RWPE2 (cell line): Measurements from ENCODE around the gene CNTRL.
"Not testable (repeated sequence)": the region's sequence is repeated elsewhere in the genome, so short reads cannot be mapped to it uniquely, and the experiment has no call there.

Source experiments
- ATAC-seq: fragments of 200-7000 bp; cut with Tn5 transposase; 3 replicates; pipeline ENCODE4 v1.9.1; 2021; ENCODE audit warnings: low read depth
- DNase-seq: peaks from one replicate; pipeline ENCODE4 v3.0.0-alpha.2; 2020; ENCODE audit warnings: low spot score
- H3K27ac ChIP-seq: fragments of 450-650 bp; 2 replicates; pipeline ENCODE4 v1.5.1; 2017; ENCODE audit warnings: mild to moderate bottlenecking; ENCODE audit not compliant: poor library complexity, severe bottlenecking
- H3K27me3 ChIP-seq: fragments of 250-450 bp; sonication (Bioruptor Pico); 2 replicates; pipeline ENCODE4 v1.5.1; 2021; ENCODE audit warnings: mild to moderate bottlenecking, moderate library complexity; ENCODE audit not compliant: insufficient read depth, poor library complexity, severe bottlenecking
- H3K36me3 ChIP-seq: fragments of 250-450 bp; sonication (Bioruptor Pico); 2 replicates; pipeline ENCODE4 v1.5.1; 2020; ENCODE audit warnings: low read depth, mild to moderate bottlenecking, moderate library complexity
- H3K4me1 ChIP-seq: fragments of 250-450 bp; sonication (Bioruptor Pico); 2 replicates; pipeline ENCODE4 v1.5.1; 2021; ENCODE audit warnings: mild to moderate bottlenecking, moderate library complexity; ENCODE audit not compliant: insufficient read depth, poor library complexity, severe bottlenecking
- H3K4me3 ChIP-seq: fragments of 250-450 bp; sonication (Bioruptor Pico); 2 replicates; pipeline ENCODE4 v1.5.1; 2021; ENCODE audit warnings: mild to moderate bottlenecking, moderate library complexity; ENCODE audit not compliant: severe bottlenecking
- H3K9me3 ChIP-seq: fragments of 250-450 bp; sonication (Bioruptor Pico); 2 replicates; pipeline ENCODE4 v1.5.1; 2021; ENCODE audit warnings: mild to moderate bottlenecking, moderate library complexity; ENCODE audit not compliant: severe bottlenecking
- TF ChIP-seq, protein P1 (sequence below): fragments of 450-650 bp; IDR thresholded peaks from one replicate; pipeline ENCODE4 v1.5.1; 2017; ENCODE audit warnings: mild to moderate bottlenecking, moderate library complexity; ENCODE audit not compliant: poor library complexity, severe bottlenecking

The CNTRL gene

DNA sequence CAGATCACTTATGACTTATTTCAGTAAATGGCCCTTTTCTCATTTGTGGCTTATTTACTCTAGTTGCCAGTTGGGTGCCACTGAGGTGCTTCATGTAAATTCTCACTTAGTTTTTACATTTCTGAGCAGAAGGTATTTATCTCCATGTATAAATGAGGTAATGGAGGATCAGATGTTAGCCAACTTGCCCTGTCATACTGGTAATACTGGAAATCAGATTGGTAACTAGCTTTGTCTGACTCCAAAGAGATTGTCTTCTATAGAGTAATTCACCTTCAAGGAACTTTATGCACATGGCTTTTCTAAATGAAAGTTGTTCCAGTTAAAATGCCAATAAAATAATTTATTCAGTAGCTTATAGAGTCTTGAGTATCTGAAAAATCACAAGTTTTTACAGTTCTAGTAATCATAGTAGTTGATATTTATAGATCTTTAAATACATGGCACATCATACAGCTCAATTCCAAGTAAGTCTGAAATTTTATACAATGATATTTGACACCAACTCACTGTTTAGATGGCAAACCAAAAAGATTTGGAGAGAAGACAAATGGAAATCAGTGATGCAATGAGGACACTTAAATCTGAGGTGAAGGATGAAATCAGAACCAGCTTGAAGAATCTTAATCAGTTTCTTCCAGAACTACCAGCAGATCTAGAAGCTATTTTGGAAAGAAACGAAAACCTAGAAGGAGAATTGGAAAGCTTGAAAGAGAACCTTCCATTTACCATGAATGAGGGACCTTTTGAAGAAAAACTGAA is 98.2 kb downstream of the CNTRL start:
- Histone ChIP-seq H3K9me3 (no peaks in the 10 kb centered on the region), H3K27me3 (no peaks in the 10 kb centered on the region), H3K4me1 (no peaks in the 10 kb centered on the region), H3K36me3 (peaks cover 69% of the 10 kb centered on the region), H3K27ac (no peak overlapping the region), H3K4me3 (no peak overlapping the region)
- DNase-seq (no peak), ATAC-seq (no peak)
- TF ChIP-seq, protein P1, sequence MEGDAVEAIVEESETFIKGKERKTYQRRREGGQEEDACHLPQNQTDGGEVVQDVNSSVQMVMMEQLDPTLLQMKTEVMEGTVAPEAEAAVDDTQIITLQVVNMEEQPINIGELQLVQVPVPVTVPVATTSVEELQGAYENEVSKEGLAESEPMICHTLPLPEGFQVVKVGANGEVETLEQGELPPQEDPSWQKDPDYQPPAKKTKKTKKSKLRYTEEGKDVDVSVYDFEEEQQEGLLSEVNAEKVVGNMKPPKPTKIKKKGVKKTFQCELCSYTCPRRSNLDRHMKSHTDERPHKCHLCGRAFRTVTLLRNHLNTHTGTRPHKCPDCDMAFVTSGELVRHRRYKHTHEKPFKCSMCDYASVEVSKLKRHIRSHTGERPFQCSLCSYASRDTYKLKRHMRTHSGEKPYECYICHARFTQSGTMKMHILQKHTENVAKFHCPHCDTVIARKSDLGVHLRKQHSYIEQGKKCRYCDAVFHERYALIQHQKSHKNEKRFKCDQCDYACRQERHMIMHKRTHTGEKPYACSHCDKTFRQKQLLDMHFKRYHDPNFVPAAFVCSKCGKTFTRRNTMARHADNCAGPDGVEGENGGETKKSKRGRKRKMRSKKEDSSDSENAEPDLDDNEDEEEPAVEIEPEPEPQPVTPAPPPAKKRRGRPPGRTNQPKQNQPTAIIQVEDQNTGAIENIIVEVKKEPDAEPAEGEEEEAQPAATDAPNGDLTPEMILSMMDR = no peak

DNA sequence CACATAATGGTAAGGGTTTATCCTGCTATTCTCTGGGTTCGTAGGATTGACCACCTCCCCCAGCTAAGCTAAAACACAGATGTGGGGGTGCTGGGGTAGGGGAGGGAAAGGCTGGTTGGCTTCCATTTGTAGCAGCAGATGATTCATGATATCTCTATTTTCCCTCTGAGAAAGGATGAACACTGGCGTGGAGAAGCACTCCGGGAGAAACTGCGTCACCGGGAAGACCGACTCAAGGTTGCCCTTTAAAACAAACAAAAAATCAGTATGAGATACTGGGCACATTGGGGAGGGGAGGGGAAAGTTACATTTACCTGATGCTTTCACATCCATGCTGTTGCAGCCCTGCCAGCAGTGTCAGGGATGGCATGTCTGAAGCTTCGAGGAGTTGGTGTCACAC is 98.7 kb downstream of the CNTRL start:
- Histone ChIP-seq H3K27me3 (no peaks in the 10 kb centered on the region), H3K36me3 (peaks cover 69% of the 10 kb centered on the region), H3K4me1 (no peaks in the 10 kb centered on the region), H3K27ac (no peak overlapping the region), H3K4me3 (no peak overlapping the region), H3K9me3 (no peaks in the 10 kb centered on the region)
- TF ChIP-seq, protein P1 = no peak
- ATAC-seq (no peak), DNase-seq (no peak)

DNA sequence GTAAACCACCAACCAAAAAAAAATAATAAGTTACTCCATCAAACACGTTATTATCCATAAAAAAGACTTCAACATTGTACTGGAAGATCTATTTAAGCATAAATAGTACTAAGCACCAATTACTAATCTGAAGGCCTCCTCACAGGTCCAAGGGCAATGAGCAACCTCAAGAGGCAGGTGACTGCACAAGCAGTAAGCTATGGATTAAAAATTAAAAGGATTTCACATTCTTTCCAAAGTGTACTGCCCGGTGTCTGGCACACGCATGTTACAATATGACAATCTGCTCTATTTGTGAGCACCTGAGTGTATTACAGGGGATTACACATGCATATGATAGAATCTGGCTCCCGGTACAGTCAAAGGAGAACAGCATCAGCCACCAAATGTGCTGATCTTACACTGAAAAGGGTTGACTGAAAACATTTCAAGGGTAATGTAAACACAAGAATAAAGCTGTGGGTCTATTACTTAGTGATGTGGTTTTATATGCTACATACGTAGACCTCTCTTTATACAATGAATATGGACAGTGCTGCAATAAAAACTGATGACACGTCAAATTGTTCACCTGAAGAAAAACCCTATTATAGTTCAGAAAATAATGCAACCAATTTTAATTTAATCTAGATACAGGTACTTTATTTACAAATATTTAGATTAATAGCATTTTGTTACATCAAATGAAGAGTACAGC is 104.1 kb downstream of the CNTRL start:
- Histone ChIP-seq H3K4me1 (no peaks in the 10 kb centered on the region), H3K27me3 (no peaks in the 10 kb centered on the region), H3K4me3 (no peak overlapping the region), H3K27ac (no peak overlapping the region), H3K36me3 (peaks cover 74% of the 10 kb centered on the region), H3K9me3 (no peaks in the 10 kb centered on the region)
- ATAC-seq (no peak), DNase-seq (no peak)
- TF ChIP-seq, protein P1 = no peak

DNA sequence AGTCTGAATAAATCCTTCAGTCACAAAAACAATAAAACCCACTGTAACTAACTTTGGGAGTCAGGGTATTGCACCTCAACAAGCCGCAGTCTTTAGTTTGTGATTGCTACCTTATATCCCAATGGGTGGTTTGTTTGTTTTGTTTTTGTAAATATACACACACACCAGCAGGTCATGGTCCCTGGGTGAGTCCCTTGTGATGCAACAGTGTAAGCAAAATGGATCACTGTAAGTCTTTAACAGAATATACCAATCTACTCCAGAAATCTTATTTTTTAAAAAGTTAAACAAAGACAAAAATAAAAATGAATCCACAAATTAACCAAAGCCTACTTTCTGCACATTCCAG is 104.6 kb downstream of the CNTRL start:
- not testable (repeated sequence) for H3K9me3 ChIP-seq, ATAC-seq, H3K4me1 ChIP-seq, H3K27me3 ChIP-seq, DNase-seq, H3K27ac ChIP-seq, H3K4me3 ChIP-seq
- H3K36me3 ChIP-seq = peaks cover 74% of the 10 kb centered on the region

DNA sequence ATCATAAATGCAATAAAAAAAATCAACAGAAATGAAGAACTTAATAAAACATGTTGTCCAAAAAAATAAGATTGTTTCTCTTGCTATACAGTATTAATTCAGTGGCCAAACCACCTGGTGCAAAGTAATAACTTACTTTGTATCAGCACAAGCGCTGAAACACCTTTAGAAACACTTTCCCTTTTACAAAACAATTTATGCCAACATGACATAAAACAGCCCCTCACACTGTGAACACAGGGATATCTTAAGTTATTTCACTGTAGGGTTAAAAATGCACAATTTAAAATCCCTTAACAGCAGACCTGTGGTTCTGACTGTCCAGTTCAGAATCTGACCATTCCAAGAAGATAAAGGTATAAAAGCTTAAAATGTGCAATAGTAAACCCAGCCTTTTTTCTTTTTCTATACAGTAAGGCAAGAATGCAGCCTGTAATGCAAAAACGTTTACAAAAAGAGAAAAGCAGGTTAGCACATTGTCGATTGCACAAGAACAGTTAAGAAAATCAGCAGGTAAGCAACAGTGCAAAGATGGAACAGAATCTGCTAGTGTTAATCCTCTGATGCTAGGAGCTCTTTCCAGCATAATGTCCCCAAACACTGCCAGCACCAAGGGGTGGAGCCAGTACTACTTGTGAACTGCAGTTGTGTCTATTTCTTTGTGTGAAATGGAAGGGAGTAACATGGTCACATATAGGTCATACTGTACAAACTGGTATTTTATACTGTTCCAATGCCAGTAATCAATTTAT is 105.4 kb downstream of the CNTRL start:
- ATAC-seq = no peak
- Histone ChIP-seq H3K4me1 (no peaks in the 10 kb centered on the region), H3K4me3 (no peak overlapping the region), H3K27me3 (no peaks in the 10 kb centered on the region), H3K27ac (no peak overlapping the region), H3K9me3 (no peaks in the 10 kb centered on the region), H3K36me3 (peaks cover 81% of the 10 kb centered on the region)
- DNase-seq = no peak
- TF ChIP-seq, protein P1 = no peak
